HK-2 (cell line): ENCODE data around the gene RNF39.
"Not testable (repeated sequence)": the region's sequence is repeated elsewhere in the genome, so short reads cannot be mapped to it uniquely, and the experiment has no call there.

Experiments used
- DNase-seq: peaks from one replicate; pipeline ENCODE4 v3.0.0-alpha.2; 2018; ENCODE audit not compliant: unreplicated experiment

The RNF39 gene

DNA sequence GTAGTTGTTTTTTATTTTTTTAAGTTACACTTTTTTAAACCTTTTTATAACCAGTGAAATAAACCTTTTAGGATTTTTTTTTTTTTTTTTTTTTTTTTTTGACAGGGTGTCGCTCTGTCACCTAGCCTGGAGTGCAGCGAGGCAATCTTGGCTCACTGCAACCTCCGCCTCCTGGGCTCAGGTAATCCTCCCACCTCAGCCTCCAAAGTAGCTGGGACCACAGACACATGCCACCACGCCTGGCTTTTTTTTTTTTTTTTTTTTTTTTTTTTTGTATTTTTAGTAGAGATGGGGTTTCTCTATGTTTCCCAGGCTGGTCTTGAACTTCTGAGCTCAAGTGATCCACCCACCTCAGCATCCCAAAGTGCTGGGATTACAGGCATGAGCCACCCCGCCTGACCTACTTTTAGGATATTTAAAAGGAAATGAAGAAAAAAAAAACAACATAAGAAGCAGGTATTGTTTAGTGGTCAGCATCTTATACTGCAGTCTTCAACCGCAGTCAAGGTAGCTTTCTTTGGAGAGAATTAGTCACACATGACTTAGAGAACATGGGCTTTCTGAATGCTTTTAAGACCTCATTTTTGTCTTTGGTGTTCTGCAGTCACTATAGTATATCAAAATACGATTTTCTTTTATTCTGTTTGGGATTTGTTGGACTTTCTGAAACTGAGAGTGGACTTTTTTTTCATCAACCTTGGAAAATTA, 12.9 kb downstream of the RNF39 start:
- DNase-seq: no peak

- no peak for DNase-seq
Measured at GRCh38 chr6:30061858-30062458, 13.6 kb downstream of the RNF39 start.

DNA sequence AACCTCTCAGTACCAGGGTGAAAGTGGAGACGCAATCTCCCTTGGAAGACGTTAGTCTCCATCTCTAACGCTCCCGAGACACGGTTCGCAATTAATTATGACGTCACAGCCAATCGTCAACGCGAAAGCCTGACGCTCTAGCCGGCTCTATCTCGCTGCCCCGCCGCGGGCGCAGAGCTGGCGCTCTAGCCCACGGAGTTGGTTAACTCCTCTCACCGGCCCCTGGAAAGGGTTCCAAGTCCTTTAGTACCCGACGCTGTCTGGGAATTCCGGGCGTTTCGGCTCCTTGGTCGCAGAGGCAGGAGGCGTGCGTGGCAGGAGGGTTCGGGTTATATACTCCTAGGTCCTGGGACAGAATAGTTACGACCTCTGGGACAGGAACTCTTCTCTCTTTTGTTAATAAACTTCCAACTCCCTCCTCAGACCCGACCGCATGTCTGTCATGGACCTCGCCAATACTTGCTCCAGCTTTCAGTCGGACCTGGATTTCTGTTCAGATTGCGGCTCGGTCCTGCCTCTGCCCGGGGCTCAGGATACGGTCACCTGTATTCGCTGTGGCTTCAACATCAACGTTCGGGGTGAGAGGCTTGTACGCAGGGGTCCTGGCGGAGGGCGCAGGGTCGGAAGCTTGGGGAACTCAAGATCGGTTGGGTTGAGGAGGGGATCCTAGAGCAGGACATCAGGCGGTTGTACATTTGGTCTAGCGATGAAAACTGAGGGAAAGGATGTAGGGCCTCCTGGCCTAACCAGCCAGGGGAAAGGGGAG, 14.3 kb downstream of the RNF39 start, which contains the start of gene POLR1H:
Gene POLR1H, plus strand, starts transcription at position 174 of the 766 bp plus-strand sequence. Its CDS starts 260 bp downstream, at position 434.
- peak; percentile 91 for DNase-seq

DNA sequence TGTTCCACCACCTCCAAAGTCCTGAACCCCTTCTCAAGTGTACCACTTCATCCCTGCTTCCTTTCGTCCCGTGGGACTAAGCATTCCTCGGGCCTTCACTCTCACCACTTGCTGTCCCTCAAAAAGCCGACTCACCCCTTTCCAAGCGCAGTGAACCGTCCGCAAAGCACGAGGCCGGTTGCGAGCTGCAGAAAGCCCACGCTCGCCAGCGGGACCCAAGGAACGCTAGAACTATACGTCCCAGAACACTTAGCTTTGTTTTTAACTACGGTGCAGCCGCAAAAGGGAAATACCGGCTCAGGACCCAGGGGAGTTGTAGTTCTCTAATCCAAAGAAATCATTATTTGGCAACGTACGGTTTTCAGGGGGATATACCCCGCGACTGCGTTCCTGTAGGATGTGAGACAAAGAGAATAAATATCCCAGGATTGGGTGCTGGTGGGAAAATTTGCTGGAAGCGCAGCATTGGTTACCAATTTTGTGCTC, 14.9 kb downstream of the RNF39 start:
- peak; percentile 44 for DNase-seq

GRCh38 chr6:30055513-30055912, 20.1 kb downstream of the RNF39 start:
- no peak for DNase-seq

GRCh38 chr6:30053682-30054081, 21.9 kb downstream of the RNF39 start:
- no peak for DNase-seq

- DNase-seq: no peak
Measured at GRCh38 chr6:30047220-30047619, 28.3 kb downstream of the RNF39 start.

- DNase-seq: no peak
Measured at GRCh38 chr6:30044630-30045029, 30.9 kb downstream of the RNF39 start.

GRCh38 chr6:30043744-30044143, 31.8 kb downstream of the RNF39 start:
- no peak for DNase-seq

- DNase-seq: no peak
Measured at GRCh38 chr6:30042914-30043313, 32.7 kb downstream of the RNF39 start.

DNA sequence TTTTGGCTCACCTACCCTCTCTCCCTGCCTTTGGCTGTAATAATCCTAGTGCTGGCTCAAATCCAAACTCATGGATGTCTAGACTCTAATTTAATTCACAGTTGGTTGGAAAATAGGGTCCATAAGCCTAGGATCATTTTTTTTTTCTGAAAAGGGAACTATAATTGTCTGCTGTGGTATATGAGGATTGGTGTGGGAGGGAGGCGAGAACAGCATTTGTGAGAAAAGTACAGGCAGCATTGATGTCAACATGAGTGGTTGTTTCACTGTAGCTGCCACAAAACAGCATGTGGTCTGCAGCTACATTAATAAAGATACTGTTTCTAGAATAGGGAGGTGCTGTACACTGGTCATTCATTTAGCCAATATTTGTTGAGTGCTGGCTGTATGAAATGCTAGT, 33.1 kb downstream of the RNF39 start:
- DNase-seq: no peak

DNA sequence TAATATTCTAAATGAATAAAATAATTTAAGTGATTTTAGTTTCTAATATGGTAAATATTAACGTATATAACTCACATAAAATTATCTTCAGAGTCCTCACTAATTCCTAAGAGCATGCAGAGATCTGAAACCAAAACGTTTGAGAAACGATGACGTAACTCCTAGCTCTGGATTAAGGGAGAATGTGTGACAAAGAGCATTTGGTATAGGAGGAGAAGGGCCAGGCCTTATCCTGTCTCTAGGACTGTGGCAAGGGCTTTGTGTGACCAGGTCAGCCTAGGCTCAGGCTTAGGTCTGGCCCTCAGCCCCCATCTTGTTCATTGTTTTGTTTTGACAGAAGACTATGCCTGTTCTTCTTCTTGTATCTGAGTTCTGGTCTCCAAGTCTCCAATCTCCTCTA, 33.7 kb downstream of the RNF39 start:
- DNase-seq: no peak

DNA sequence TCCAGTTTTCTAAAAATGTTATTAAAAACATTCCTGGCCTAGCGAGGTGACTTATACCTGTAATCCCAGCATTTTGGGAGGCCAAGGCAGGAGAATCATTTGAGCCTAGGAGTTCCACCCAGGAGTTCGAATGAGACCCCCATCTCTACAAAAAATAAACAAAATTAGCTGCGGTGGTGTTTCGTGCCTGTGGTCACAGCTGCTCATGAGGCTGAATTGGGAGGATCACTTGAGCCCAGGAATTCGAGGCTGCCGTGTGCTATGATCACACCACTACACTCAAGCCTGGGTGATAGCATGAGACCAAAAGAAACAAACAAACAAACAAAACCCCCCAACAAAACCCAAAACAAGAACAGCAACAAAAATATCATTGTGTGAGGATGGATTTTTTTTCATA, 34.3 kb downstream of the RNF39 start:
- no peak for DNase-seq

GRCh38 chr6:30037182-30037788, 38.3 kb downstream of the RNF39 start:
- no peak for DNase-seq

GRCh38 chr6:30035784-30036183, 39.8 kb downstream of the RNF39 start:
- no peak for DNase-seq

DNA sequence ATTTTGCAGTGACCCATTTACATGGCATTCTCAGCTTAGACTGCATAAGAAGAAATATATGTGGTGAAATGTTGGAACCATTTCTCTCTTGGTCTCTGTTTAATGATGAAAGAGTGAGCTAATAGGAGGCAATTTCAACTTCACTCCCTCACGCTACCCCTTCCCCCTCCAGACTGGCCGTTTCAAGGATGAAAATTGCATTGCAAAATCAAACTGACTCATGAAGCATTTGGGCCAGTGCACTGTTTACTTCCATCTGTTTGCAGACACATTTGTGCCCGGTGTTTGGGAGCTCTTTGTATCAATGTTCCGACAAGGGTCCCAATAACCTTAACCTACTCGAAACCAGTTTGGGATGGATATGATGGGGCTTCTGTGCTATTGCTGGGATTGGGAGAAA, 42.1 kb downstream of the RNF39 start:
- not testable (repeated sequence) for DNase-seq

GRCh38 chr6:30031381-30031780, 44.2 kb downstream of the RNF39 start:
- DNase-seq: no peak

DNA sequence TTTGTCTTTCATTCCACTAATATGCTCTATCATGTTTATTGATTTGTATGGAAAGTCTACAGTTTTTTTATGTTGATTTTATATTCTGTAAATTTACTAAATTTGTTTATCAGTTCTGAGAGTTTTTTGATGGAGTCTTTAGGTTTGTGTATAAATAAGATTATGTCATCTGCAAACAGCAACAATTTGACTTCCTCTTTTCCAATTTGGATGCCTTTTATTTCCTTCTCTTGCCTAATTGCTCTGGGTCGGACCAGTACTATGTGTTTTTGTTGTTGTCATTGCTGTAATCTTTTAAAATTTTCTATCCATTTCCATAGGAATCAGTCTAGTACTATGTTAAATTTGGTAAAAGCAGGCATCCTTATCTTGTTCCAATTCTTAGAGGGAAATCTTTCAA, 46.0 kb downstream of the RNF39 start:
- DNase-seq: no peak

DNA sequence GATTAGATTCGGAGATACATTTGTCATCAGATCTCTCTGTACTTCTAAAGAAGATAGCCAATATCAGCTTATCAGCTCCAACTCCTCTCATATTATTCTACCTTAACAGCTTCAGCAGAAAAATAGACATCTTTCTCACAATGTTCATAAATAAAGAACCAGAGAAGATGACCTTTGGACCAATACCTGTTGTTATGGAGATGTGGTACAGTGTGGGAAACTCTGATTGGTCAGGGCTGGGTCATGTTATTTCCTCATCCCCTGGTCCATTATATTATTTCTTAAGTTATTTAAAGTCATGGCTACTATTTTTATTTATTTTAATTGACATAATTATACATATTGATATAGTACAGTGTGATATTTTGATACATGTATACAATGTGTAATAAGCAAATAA, 50.4 kb downstream of the RNF39 start:
- no peak for DNase-seq

GRCh38 chr6:30022712-30023111, 52.9 kb downstream of the RNF39 start:
- not testable (repeated sequence) for DNase-seq

GRCh38 chr6:30022189-30022588, 53.4 kb downstream of the RNF39 start:
- no peak for DNase-seq

DNA sequence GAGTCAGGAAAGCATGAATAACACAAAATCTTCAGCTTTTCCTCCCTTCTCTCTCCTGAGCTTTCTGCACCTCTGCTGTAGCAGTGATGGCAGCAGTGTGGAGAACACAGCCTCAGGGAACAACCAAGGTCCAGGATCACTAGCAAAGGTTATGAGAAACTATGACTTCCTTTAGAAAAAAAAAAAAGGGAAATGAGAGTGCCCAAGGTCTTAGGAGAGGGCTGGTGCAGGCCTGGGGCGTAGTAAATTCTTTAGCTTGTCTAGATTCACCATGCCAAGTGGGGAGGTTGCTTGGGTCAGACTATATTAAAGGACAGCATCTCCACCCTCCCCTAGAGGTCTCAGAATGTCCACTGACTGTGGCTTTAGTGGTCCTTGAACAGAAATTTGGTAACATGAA, 54.9 kb downstream of the RNF39 start:
- DNase-seq: no peak
